GM15510 (cell line): ENCODE results near the gene DNAJC22.

ENCODE experiments used
- POLR2A ChIP-seq: IDR thresholded peaks from 3 replicates; pipeline ENCODE4 v1.6.1; 2011; ENCODE audit warnings: borderline replicate concordance; ENCODE audit not compliant: insufficient read length; ENCODE audit errors: extremely low read depth

DNAJC22 gene

GRCh38 chr12:49388682-49389386 is 42.1 kb downstream of the DNAJC22 start:
- TF ChIP-seq POLR2A = no peak

- no peak for TF ChIP-seq POLR2A
Observed at GRCh38 chr12:49389387-49389703, 42.7 kb downstream of the DNAJC22 start.

- TF ChIP-seq POLR2A = no peak
Observed at GRCh38 chr12:49397000-49397399, 50.3 kb downstream of the DNAJC22 start.

GRCh38 chr12:49400304-49400703 is 53.6 kb downstream of the DNAJC22 start:
- TF ChIP-seq POLR2A = no peak
